ENCODE measurements around the gene DPYSL3.

DNA sequence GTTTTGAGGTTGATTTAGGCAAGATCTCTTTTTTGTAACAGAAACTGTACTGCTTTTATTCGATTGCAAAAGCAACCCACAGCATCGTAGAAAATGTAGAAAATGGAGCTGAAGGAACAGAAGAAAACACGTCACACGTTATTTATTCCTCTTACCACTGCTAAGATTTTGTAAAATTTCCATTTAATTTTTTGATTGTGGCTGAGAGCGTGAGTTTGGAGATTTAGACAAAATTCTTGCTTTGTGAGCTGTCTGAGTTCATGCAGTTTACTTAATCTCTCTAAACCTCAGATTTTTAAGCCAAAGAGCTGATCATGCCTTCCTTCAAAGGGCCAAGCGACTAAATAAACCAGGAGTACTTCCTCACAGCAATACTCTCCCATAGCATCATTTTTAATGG, 24.8 kb downstream of the DPYSL3 start:
- TF ChIP-seq YY1 (IDR thresholded peaks at IDR 0.05; ENCODE audit: insufficient read depth, insufficient read length) (no peak), SUZ12 (IDR thresholded peaks at IDR 0.05; ENCODE audit: extremely low read depth, insufficient read depth, insufficient read length) (no peak)
